Measurements from ENCODE around the gene HYI. TPM values are rescaled to one million over a fixed set of nuclear protein-coding genes. Genes with fewer than 3 reads are reported as not detected.

Gene HYI
- polyA plus RNA-seq, 1 experiment: 59.4 TPM

GRCh38 chr1:43410571-43410970, 43.2 kb downstream of the HYI start:
- Histone ChIP-seq H3K36me3 (ENCODE audit: control insufficient read depth, insufficient read depth, low read length) (peaks cover 12% of the 10 kb centered on the region), H3K4me3 (ENCODE audit: low read depth, low read length) (no peak overlapping the region), H3K27me3 (ENCODE audit: control insufficient read depth, insufficient read depth, low read length) (no peaks in the 10 kb centered on the region)
- ChIA-PET CTCF (no interaction called here), POLR2A (no interaction called here)
- TF ChIP-seq CTCF (IDR thresholded peaks at IDR 0.05; ENCODE audit: insufficient read depth, low read depth, low read length): no peak
- no peak for DNase-seq (ENCODE audit: low read depth)

- TF ChIP-seq CTCF (IDR thresholded peaks at IDR 0.05; ENCODE audit: insufficient read depth, low read depth, low read length): no peak
- Histone ChIP-seq H3K27me3 (ENCODE audit: control insufficient read depth, insufficient read depth, low read length) (no peaks in the 10 kb centered on the region), H3K4me3 (ENCODE audit: low read depth, low read length) (no peak overlapping the region), H3K36me3 (ENCODE audit: control insufficient read depth, insufficient read depth, low read length) (peaks cover 20% of the 10 kb centered on the region)
- no peak for DNase-seq (ENCODE audit: low read depth)
- CTCF ChIA-PET: interaction anchor here (1.8 kb wide), 1 partner anchor 11 kb away, joined by 5 read pairs; no protein-coding TSS in a partner anchor
- POLR2A ChIA-PET: no interaction called here
These were observed 47.9 kb downstream of the HYI start for GRCh38 chr1:43405876-43406234.

DNA sequence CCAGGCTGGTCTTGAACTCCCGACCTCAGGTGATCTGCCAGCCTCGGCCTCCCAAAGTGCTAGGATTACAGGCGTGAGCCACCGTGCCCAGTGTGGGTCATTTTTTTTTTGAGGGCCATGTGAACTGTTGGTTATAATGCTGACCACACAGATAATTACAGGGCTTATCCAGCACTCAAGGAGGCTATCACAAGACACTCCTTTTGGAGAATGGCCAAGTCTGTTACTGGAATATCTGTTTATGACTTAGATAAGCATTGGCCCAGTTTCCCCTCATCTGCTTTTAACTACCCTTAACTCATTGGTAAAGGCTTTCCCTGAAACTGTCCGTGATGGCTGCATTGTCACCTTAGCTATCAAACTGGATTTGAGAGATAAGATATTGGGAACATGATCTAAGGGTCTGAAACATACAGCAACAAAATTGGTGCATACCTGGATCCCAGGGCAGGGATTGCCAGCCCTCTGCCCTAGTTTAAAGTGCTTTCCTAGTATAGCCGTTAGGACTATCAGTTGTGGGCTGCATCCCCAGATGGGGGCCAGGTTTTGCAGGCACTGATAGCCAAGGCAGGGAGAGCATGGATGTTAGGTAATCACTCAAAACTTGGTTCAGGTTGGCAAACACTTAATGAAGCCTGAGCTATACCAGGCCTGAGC, 48.4 kb downstream of the HYI start:
- CTCF ChIA-PET: interaction anchor here (1.8 kb wide), 1 partner anchor 11 kb away, joined by 5 read pairs; no protein-coding TSS in a partner anchor
- Histone ChIP-seq H3K27me3 (ENCODE audit: control insufficient read depth, insufficient read depth, low read length) (no peaks in the 10 kb centered on the region), H3K36me3 (ENCODE audit: control insufficient read depth, insufficient read depth, low read length) (peaks cover 20% of the 10 kb centered on the region), H3K4me3 (ENCODE audit: low read depth, low read length) (no peak overlapping the region)
- no peak for TF ChIP-seq CTCF (IDR thresholded peaks at IDR 0.05; ENCODE audit: insufficient read depth, low read depth, low read length)
- DNase-seq (ENCODE audit: low read depth): no peak
- POLR2A ChIA-PET: no interaction called here

- ChIA-PET POLR2A (no interaction called here), CTCF (interaction anchor here (1.8 kb wide), 1 partner anchor 10 kb away, joined by 5 read pairs; no protein-coding TSS in a partner anchor)
- H3K27me3 ChIP-seq (ENCODE audit: control insufficient read depth, insufficient read depth, low read length): no peaks in the 10 kb centered on the region
- H3K36me3 ChIP-seq (ENCODE audit: control insufficient read depth, insufficient read depth, low read length): peaks cover 20% of the 10 kb centered on the region
- TF ChIP-seq CTCF (IDR thresholded peaks at IDR 0.05; ENCODE audit: insufficient read depth, low read depth, low read length): no peak
- no peak for DNase-seq (ENCODE audit: low read depth)
- no peak overlapping the region for H3K4me3 ChIP-seq (ENCODE audit: low read depth, low read length)
These were observed 49.4 kb downstream of the HYI start for GRCh38 chr1:43404353-43404752.

GRCh38 chr1:43402089-43402865, 51.5 kb downstream of the HYI start:
- CTCF ChIA-PET: interaction anchor here (0.6 kb wide), 1 partner anchor 9 kb away, joined by 3 read pairs; no protein-coding TSS in a partner anchor
- H3K36me3 ChIP-seq (ENCODE audit: control insufficient read depth, insufficient read depth, low read length): peaks cover 16% of the 10 kb centered on the region
- POLR2A ChIA-PET: no interaction called here
- no peak for TF ChIP-seq CTCF (IDR thresholded peaks at IDR 0.05; ENCODE audit: insufficient read depth, low read depth, low read length)
- DNase-seq (ENCODE audit: low read depth): no peak
- no peak overlapping the region for H3K4me3 ChIP-seq (ENCODE audit: low read depth, low read length)
- no peaks in the 10 kb centered on the region for H3K27me3 ChIP-seq (ENCODE audit: control insufficient read depth, insufficient read depth, low read length)

All from BJ (cell line).